HG02840 (cell line): ENCODE data around the gene POFUT2.
"Not testable (repeated sequence)": the region's sequence is repeated elsewhere in the genome, so short reads cannot be mapped to it uniquely, and the experiment has no call there.

Experiments used
- ATAC-seq: cut with Tn5 transposase; IDR thresholded peaks from one replicate; pipeline ENCODE4 v1.9.1; 2021; ENCODE audit warnings: mild to moderate bottlenecking, moderate library complexity, moderate number of reproducible peaks; ENCODE audit not compliant: unreplicated experiment, low FRiP score

POFUT2 gene

DNA sequence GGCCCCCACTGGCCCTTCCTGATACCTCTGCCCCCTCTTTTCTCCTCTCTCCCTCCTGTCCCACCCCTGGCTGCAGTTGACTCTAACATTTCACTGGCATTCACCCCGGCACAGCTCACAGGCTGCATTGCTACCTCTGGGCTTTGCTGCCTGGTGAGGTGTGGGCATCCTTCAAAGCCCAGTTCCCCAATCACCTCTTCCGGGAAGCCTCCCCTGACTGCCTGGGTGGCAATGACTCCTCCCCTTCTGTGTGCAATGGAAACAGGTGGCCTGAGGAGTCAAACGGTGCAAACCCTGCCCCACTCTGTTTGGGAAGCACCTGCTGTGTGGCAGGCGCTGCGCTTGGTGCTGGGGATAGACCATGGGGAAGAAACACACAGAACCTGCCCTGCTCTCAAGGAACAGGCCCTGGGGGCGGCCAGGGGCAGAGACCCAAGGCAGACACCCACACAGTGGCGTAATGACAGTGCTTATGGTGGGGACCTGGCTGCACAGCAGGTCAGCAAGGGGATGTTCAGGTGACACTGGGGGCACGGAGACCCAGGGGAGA, 39.3 kb upstream of the POFUT2 start:
- no peak for ATAC-seq

DNA sequence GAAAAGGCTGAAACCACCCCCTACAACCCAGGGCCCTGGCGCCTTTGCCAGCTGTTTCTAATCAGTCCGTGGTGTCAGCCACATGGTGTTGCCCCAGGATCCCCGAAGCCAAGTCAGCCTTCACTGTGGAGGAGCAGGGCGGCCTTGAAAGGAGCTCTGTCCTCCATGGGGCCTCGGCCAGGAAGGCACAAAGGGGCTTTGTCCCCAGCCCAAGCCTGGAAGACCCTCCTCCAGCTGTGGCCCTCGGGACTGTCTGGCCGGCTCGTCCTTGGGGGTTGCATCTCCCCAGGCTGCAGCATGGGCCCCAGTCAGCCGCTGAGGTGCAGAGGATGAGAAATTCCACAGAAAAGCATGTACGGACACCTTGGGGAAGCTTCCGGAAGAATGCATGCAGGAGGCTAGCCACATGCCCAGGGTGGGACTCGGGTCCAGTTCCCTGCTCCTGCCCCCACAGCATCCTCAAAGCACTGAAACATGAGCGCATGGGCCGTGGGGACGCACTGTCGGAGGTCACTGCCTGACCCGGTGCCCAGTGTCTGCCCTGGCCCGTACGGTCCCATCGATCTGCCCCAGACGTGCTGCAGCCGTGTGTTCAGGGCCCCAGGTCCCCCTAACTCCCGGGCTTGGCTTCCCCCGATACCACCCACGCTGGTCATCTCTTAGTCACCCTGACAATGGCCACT, 38.6 kb upstream of the POFUT2 start:
- no peak for ATAC-seq

DNA sequence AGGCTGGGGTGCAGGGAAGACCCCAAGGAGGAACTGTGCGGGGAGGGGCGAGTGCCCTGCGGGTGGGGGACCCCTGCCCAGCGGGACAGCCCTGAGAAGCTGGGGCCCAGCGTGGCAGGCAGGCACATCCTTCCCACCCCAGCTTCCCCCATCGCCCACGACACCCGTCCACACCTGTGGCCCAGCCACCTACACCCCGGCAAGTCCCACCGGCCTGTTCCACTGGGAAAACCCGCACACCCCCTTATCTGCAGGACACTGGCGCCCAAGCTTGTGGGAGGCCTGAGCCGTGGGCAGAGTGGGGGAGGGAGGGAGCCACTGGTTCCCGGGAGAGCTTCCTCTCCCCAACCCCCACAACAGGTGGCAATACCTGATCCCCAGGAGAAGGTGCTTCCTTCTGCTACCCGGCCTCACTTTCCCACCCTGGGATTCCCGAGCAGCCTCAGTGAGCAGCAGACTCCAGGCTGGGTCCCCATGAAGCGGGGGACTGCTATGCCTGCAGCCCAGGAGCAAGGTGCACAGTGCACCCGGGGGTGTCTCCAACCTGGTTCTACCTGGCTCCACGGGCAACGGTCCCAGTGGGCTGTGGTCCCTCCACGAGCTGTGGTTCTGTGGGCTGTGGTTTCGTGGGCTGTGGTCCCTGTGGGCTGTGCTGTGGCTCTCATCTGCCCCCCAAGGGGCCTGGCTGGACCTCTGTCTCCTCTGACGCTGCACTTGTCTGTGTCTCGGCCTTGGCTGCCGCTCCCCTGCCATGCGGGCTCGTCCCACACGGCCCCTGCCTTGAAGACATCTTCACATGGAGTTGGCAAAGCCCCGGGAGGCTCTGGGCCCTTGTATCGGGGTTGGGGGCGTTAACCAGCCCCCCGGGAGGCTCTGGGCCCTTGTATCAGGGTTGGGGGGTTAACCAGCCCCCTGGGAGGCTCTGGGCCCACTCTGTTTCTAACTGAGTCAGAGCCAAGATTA, 37.8 kb upstream of the POFUT2 start:
- no peak for ATAC-seq

DNA sequence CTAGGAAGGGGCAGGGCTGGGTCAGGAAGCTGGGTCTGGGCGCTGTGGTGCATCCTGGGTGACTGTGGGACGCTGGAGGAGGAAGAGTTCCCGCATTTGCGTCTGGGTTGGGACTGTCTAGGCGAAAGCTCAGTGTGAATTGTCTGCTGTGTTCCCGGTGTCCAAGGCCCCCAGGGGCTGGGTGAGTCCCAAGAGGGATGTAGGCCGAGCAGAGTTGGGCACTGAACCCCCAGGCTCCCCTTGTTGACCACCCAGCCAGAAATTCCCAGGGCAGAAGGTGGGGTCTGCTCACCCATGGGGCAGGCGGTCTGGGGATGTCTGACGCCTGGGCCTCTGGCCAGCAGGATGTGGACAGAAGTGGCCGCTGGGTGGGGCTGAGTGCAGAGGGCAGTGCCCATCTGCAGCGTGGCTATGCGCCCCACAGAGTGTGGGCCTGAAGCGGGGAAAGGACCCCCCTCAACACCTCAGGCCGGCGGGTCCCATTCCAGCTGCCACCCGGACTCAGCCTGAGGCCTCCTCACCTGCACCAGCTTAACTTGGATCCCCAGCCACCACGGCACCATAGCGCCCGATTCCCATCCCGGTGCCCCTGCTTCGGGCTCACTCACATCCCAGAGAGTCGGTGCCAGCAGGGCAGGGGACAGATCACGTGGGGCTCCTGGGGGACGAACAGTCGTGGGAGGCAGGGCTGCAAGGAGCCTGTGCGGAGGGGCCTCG, 37.0 kb upstream of the POFUT2 start:
- no peak for ATAC-seq

GRCh38 chr21:45323487-45324311, 36.0 kb upstream of the POFUT2 start:
- no peak for ATAC-seq

DNA sequence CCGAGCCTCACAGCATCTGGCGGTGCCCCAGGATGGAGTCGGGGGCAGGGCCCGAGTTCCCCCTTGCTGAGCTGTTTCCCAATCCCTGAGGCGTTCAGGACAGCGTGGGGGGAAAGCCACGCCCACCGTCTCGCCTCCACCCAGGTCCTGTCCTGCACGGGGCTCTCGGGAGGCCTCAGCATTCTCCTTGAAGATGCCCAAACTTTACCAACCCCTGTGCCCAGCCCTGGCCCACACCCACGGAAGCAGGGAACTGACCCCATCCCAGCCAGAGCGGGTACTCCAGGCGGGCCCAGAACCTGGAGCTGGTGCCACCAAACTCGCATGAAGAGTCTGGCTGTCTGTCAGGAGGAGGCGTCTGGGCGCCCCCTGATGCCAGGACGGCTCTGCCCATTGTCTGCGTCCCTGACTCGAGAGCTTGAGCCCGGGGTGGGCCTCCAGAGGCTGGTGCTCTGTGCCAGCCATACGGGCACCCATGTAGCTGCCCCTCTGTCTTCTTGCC, 35.3 kb upstream of the POFUT2 start:
- ATAC-seq, result no peak

DNA sequence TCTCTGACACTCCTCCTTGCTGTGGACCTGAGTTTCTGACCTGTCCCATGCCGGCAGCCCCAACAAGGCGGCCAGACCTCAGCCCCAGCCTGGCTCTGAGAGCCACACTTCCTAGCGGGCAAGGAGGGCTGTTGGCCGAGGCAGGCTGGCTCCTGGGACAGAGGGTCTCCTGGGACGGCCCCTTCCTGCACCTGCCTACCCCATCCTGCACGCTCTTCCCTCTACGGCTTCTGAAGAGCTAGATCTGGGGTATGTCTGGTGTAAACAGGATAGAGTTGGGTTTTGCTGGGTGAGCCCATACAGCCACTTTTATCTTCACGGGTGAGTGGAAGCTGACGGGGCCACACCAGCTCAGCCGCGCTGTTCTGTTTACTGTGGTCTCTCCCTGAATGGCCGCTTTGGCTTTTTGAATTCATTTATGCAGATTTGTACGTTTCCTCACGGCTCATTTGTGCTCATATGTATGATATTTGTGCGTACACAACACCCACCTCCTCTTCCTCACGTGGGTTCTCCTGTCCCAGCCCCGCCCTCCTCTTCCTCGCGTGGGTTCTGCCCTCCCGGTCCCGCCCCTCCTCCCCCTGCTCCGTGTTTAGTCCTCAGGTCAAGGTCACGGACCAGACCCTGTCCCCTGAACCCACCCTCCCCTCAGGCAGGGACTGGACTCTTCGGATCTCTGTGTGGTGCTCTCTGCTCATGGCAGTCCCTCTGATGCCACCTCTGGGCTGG, 34.7 kb upstream of the POFUT2 start:
- no peak for ATAC-seq

DNA sequence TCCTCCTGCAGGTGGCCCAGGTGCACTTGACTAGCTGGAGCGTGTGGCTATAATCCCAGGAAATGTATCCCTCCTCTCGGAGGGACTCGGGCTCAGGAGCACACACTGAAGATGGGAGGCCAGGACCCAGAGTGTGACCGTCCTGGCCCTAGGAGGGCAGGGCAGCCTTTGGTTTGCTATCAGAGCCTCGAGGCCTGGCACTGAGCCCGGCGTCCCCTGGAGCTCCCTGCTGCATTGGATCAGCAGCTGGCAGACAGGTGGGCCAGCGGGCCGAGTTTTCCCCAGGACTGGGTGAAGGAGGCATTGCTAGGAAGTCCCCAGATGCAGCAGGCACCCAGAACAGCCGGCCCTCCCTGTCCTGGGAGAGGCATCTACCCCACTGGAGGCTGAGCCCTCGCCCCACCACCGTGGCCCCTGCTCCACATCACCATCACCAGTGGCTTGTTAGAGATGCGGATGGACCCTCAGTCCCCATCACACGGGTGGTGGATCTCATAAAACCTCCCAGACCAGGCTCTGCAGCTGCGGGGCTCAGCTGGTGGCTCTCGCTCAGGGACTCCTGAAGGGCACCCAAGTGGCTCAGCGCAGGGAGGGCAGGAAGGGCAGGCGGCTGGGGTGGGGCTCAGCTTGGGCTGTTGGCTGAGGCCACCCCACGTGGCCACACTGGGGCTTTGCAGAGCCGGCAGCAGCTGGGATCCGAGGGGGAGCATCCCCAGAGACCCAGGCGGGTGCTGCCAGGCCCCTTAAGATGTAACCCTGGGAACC, 32.7 kb upstream of the POFUT2 start:
- no peak for ATAC-seq

DNA sequence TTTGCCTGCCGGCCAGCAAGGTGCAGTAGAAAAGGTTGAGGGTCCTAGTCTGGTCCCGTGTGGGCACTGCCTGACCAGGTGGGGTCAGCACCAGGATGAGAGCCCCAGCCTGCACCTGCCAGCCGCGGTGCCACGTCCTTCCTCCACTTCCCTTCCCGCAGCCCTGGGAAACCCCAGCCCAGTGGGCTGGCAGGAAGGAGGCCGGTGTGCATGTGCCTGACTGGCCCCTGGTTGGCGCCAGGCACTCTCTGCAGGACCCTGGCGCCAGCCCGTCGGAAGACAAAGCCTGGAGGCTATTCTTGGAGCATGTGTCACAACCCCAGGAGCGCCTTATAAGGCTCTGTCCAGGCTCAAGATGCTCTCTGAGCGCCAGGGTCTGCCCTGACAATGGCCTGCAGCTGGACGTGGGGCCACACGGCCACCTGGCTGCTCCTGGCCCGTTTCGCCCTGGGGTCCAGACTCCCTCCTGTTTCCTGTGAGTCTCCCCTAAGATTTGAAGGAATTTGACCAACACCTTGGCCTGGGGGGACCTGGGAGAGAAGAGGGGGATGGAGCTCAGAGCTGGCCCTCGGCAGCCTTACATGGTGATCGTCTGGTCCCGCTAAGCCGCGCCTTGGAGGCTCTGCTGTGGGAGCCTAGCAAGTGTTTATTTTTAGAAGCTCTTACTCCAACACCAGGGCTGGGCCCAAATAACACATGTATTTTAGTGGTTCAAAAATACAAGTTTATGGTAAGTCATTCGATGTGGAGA, 31.9 kb upstream of the POFUT2 start:
- no peak for ATAC-seq

GRCh38 chr21:45318556-45319404, 31.1 kb upstream of the POFUT2 start:
- ATAC-seq, result no peak

GRCh38 chr21:45318146-45318555, 30.5 kb upstream of the POFUT2 start:
- ATAC-seq, result no peak

GRCh38 chr21:45317398-45318145, 29.9 kb upstream of the POFUT2 start:
- ATAC-seq, result no peak

GRCh38 chr21:45316871-45317397, 29.2 kb upstream of the POFUT2 start:
- ATAC-seq, result no peak

GRCh38 chr21:45315676-45316470, 28.2 kb upstream of the POFUT2 start:
- ATAC-seq, result not testable (repeated sequence)

DNA sequence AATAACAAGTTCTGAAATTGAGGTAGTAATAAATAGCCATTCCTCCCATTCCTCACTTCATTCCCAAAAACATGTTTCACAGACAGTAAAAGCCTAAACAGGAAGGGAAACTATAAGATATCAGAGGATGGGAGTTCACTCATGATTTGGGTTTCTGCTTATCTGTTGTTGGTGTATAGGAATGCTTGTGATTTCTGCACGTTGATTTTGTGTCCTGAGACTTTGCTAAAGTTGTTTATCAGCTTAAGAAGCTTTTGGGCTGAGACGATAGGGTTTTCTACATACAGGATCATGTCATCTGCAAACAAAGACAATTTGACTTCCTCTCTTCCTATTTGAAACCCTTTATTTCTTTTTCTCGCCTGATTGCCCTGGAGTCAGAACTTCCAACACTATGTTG, 26.0 kb upstream of the POFUT2 start:
- no peak for ATAC-seq
